ENCODE data around the gene BCKDK. TPM values are rescaled to one million over a fixed set of nuclear protein-coding genes. Genes with fewer than 3 reads are reported as not detected.

Gene BCKDK
- total RNA-seq, 4 donors from 2014 or later: 26.6 to 39.8 (median 33.5) TPM

DNA sequence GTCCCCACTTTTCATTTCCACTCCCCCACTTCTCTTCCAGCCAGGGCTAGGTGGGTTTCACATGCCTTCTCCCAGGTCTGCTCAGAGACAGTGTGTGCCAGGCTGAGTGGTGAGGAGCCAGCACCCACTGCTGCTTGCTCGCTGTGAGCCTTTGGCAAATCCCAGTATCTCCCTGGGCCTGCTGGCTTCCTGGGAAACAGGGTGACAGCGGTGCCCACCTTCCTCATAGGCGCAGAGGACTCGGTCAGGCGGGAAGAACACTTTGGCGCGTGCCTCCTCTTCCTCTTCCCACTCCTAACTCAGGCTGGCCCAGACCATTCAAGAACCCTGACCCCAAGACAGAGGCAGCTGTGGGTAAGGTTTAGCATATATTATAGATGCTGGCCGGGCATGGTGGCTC, 19.0 kb upstream of the BCKDK start:
- no peak overlapping the region for H3K27ac ChIP-seq
- no peaks in the 10 kb centered on the region for H3K27me3 ChIP-seq
- intact Hi-C loops (cut with DNase I): no loop called here
- H3K9me3 ChIP-seq: no peaks in the 10 kb centered on the region
- H3K36me3 ChIP-seq: peaks cover 7 to 72% (median 11%) of the 10 kb centered on the region in 3 donors
- TF ChIP-seq POLR2A (IDR thresholded peaks at IDR 0.05): no peak
- no peak for TF ChIP-seq CTCF (IDR thresholded peaks at IDR 0.05)
- H3K4me1 ChIP-seq: peaks cover 6 to 17% (median 11%) of the 10 kb centered on the region in 3 donors
- no peak for DNase-seq
- H3K4me3 ChIP-seq: no peak overlapping the region
- WGBS, 2 donors: 96% methylated on average over 4 of the region's 8 CpGs; no CpG with 5 or more reads in 1 of the 2 donors

DNA sequence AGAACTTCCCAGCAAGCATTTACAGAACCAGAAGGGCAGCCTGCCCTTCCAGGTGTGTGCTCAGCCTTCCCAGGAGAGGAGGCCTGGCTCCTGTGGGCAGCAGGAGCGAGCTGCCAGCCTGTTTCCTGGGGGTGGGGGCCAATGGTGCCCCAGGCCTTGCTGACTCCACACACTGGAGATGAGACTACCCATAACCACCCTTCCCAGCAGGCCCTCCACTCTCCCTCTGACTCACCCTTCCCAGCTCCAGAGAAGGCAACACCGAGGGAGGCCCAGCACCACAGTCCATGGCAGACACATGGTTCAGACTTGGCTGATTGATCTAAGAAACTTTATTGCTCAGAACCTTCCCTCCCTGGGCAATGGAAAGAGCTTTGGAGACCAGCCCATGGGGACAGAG, 17.6 kb upstream of the BCKDK start:
- WGBS, 2 donors: 60 to 100% methylated on average over 1 of the region's 2 CpGs
- no peak overlapping the region for H3K27ac ChIP-seq
- no peak for DNase-seq
- H3K9me3 ChIP-seq: no peaks in the 10 kb centered on the region
- TF ChIP-seq CTCF (IDR thresholded peaks at IDR 0.05): no peak
- no peak for TF ChIP-seq POLR2A (IDR thresholded peaks at IDR 0.05)
- H3K36me3 ChIP-seq: peaks cover 7 to 58% (median 11%) of the 10 kb centered on the region in 3 donors
- H3K4me3 ChIP-seq: no peak overlapping the region
- H3K27me3 ChIP-seq: no peaks in the 10 kb centered on the region
- peaks cover 10 to 26% (median 11%) of the 10 kb centered on the region in 3 donors for H3K4me1 ChIP-seq
- intact Hi-C loops (cut with DNase I): no loop called here

- Histone ChIP-seq H3K36me3 (peaks cover 7 to 40% (median 11%) of the 10 kb centered on the region in 3 donors), H3K4me3 (no peak overlapping the region), H3K9me3 (no peaks in the 10 kb centered on the region), H3K27me3 (no peaks in the 10 kb centered on the region), H3K4me1 (peaks cover 10 to 32% (median 11%) of the 10 kb centered on the region in 3 donors), H3K27ac (no peak overlapping the region)
- 96 to 98% methylated on average over 5 of the region's 5 CpGs for WGBS, 2 donors
- TF ChIP-seq CTCF (IDR thresholded peaks at IDR 0.05) (no peak), POLR2A (IDR thresholded peaks at IDR 0.05) (no peak)
- no peak for DNase-seq
- intact Hi-C loops (cut with DNase I): no loop called here
Observed at GRCh38 chr16:31092330-31092729, 15.9 kb upstream of the BCKDK start.

GRCh38 chr16:31093132-31093703, 15.0 kb upstream of the BCKDK start:
- TF ChIP-seq CTCF (IDR thresholded peaks at IDR 0.05): no peak
- no peak for TF ChIP-seq POLR2A (IDR thresholded peaks at IDR 0.05)
- WGBS, 2 donors: 46 to 58% methylated on average over 8 to 10 of the region's 17 CpGs
- Histone ChIP-seq H3K4me1 (peaks cover 10 to 32% (median 11%) of the 10 kb centered on the region in 3 donors), H3K9me3 (no peaks in the 10 kb centered on the region), H3K4me3 (peak overlapping the region in 3 of 4 donors; percentile 68 to 88 (median 88)), H3K36me3 (peaks cover 7 to 32% (median 11%) of the 10 kb centered on the region in 3 donors), H3K27me3 (no peaks in the 10 kb centered on the region), H3K27ac (peak overlapping the region in 3 of 4 donors; percentile 41 to 91 (median 91))
- no peak for DNase-seq
- intact Hi-C loops (cut with DNase I): no loop called here

GRCh38 chr16:31094088-31094423, 14.1 kb upstream of the BCKDK start:
- peaks cover 7 to 24% (median 11%) of the 10 kb centered on the region in 3 donors for H3K36me3 ChIP-seq
- peak overlapping the region; percentile 76 to 91 (median 91) for H3K27ac ChIP-seq
- TF ChIP-seq CTCF (IDR thresholded peaks at IDR 0.05) (no peak), POLR2A (IDR thresholded peaks at IDR 0.05) (no peak)
- DNase-seq: no peak
- WGBS, 2 donors: 1% methylated on average over 17 to 19 of the region's 20 CpGs
- no peaks in the 10 kb centered on the region for H3K27me3 ChIP-seq
- H3K9me3 ChIP-seq: no peaks in the 10 kb centered on the region
- H3K4me3 ChIP-seq: peak overlapping the region; percentile 51 to 88 (median 78)
- intact Hi-C loops (cut with DNase I): no loop called here
- peaks cover 10 to 32% (median 11%) of the 10 kb centered on the region in 3 donors for H3K4me1 ChIP-seq

Data from esophagus squamous epithelium (tissue), 5 donors.